GM21825 (cell line): ENCODE data around the gene ANKRD10.
"Not testable (repeated sequence)": the region's sequence is repeated elsewhere in the genome, so short reads cannot be mapped to it uniquely, and the experiment has no call there.

ENCODE experiments used
- ATAC-seq: cut with Tn5 transposase; IDR thresholded peaks from one replicate; pipeline ENCODE4 v1.9.1; 2021; ENCODE audit warnings: mild to moderate bottlenecking, moderate library complexity; ENCODE audit not compliant: unreplicated experiment

ANKRD10 gene

DNA sequence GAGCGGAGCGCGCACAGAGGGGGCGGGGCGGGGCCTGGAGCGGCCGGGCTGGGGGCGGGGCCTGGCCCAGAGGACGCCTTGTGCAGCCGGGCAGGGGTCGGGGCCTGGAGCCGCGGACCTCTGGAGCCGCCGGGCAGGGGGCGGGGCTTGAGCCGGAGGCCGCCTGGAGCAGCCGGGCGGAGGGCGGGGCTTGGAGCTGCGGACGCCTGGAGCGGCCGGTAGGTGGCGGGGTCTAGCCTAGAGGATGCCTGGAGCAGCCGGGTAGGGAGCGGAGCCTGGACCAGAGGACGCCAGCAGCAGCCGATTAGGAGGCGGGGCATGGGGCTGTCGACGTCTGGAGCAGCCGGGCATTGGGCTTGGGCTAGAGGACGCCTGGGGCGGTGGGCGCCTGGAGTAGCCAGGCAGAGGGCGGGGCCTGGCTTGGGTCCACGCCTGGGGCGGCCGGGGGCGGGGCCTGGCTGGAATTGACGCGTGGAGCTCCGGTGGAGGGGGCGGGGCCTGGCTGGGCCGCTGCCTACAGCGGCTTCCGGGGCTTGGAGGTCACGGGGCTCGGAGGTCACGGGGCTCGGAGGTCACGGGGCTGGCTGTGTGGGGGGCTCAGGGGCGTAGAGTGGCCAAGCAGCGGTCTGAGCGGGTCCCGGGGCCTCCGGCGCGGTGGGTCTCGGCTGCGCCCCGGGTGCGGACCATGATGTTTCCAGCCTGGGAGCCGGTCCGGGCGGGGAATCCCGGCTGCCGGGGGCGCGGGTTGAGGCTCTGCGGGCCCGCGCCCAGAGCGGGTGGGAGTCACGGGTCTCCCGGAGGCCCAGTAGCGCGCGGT, at the start of gene ANKRD10:
ANKRD10 (minus strand) TSS at position 13 of the 817 bp plus-strand sequence. CDS start 135 bp downstream, outside the sequence.
- ATAC-seq, result peak; percentile 75

DNA sequence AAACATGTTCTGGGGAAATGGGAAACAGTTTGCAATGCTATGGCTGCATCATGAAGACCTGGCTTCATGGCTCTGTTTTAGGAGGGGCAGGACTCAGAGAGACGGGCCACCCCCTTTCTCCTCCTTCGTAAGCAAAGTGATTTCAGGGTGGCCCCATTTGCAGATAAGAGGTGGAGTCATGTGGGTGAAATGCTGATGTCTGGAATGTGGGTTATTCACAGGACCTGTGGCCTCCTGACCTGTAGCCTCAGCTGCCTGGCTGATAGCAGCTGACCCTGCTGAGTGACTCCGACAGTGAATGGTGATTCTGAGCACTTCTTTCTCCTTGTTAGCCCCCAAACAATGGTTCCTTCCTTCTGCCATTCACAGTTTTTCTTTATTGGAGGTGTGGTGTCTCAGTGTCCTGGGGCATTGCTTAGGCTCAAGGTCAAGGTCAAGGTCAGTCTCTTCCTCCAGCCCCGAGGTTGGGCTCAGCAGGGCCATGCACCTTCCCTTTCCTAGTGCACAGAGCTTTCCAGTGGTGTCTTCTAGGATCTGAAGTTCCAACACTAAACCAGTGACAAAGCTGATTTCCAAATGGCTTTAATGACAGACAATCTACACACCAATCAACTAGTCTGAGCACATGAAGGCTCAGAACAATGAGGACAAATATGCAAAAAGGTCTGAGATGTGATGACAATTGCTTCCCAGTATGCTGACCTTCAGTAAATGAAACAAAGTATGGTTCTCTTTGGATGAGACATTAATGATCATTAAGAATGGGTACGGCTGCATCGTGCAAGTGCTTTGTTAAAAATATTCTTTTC, 49.6 kb upstream of the ANKRD10 start:
- peak; percentile 20 for ATAC-seq

DNA sequence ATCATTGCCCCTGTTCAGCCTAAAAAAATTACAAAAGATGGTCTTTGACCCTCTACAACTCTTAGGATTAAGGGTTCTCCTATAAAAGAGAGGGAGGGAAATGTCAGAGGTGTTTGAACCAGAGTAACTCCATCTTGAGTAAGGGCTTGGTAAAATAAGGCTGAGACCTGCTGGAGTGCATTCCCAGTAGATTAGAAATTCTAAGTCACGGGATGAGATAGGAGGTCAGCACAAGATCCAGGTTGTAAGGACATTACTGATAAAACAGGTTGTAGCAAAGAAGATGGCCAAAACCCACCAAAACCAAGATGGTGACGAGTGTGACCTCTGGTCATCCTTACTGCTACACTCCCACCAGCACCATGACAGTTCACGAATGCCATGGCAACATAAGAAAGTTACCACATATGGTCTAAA, 48.7 kb upstream of the ANKRD10 start:
- no peak for ATAC-seq

DNA sequence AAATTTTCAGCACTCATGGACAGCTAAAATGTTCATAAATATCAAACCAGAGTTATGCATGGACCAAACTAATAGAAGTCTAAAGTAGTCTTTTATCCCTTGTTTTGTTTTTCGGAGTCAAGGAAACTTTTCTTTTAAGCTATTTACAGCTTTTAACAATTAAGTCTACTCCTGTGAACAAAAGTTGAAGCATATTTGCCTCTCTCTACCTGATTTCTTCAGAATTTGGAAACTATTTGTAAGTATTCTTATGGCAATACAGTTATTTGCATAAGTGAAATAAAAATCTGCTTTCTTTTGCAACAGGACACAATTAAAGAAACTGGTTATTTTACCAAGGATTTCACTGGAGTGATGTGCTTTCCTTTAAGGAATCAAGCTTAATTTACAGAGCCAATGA, 47.1 kb upstream of the ANKRD10 start:
- no peak for ATAC-seq

DNA sequence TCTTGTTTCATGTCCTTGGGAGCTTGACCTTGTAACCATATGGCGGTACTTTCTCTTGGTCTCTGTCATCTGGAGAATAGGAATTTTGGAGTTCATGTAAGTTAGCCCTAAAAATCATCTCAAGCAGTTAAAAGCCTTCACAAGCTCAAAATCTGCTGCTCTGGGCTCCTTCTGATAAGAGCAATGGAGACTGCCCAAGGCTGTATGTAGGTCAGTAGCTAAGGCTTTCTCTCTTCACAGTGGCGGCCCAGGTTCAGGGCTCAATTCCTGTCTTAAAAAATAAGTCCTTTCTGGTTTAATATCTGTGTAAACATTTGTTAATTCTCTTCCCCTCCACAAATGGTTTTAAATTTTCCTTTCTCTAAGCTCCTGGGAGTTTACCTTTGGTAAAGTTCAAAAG, 45.3 kb upstream of the ANKRD10 start:
- ATAC-seq, result no peak

DNA sequence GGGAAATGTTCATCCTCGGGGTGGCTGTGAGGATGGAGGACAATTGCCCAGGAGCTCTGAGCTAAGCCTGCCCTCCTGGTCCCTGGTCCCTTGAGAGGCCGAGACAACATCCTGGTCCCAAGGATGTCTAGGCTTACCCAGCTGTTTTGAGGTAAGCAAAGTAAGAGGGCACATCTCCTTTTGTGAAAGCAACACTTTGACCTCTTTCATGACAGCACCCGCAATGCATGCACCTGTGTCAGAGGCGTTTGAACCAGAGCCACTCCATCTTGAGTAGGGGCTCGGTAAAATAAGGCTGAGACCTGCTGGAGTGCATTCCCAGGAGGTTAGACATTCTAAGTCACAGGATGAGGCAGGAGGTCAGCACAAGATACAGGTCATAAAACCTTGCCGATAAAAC, 43.1 kb upstream of the ANKRD10 start:
- ATAC-seq, result no peak

DNA sequence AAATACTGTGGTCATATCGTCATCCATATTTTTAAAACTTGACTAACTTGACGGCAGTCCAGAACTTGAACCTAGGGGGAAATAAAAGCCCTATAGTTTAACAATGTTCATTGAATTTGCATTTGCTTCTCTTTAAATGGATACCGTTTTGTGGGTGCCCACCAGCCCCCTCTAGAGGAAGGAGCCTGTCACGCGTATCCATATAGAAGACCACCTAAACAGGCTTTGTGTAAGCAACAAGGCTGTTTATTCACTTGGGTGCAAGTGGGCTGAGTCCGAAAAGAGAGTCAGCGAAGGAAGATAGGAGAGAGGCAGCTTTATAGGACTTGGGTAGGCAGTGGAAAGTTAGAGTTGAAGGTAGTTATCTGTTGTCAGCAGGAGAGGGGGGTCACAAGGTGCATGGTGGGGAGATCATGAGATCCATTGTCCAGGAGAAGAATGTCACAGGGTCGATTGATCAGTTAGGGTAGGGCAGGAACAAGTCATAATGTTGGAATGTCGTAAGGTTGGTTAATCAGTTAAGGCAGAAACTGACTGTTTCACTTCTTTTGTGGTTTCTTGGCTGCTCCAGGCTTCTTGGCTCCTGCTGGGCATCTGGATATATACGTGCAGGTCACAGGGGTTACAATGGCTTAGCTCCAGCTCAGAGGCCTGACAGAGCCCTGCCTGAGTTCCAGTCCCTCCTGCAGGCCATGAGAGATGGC, 42.5 kb upstream of the ANKRD10 start:
- no peak for ATAC-seq

DNA sequence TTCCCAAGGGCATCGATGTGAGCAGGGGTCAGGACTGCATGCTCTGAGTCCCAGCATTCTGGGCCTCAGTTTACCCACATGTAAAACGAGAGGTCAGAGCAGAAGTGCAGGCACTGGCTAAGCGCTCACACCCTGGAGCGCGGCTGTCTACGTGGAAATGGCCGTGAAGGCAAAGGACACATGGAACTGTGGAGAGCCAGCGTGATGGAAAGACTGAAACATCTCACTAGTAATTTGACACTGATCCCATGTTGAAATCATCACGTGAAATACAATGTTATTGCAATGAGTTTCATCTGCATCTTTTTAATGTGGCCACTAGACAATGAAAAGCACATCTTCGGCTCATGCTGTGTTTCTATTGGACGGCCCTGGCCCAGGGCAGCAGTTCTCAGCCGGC, 41.3 kb upstream of the ANKRD10 start:
- ATAC-seq, result not testable (repeated sequence)

DNA sequence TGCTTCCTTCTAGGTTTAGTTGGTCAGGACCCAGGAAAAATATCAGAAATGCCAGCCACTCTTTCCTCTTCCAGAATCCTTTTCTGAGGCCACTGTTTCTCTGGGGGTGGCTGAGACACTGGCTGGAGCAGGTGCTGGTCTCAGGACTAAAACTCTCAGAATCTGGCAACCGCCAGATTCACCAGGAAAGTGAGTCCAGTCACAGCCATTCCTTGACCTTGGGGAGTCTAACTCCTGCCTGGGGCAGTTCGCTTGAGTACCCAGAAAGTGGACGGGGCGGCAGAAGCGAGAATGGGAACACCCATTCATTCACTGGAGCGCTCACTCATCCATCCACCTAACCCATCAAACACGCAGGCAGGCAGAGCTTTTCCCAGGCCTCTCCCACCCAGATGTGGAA, 40.7 kb upstream of the ANKRD10 start:
- ATAC-seq, result not testable (repeated sequence)

DNA sequence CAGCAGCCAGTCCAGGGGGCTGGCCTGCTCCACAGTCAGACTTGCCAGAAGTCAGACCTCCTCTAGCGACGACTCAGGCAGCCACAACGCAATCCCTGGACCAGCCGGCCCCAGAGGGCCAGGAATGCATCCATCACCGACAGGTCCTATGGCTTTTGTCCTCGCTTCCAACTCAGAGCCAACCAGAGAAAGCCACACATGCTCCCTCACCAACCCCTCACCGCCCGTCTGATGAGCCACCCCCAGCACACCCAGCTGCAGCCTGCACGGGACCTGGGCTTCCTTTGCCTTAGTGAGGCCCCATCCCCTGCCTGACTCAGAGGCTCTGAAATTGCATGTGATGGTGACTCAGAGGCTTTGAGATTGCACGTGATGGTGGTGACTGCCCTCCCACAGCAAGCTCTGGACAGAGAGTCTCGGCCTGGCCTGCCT, 40.2 kb upstream of the ANKRD10 start:
- ATAC-seq, result not testable (repeated sequence)

DNA sequence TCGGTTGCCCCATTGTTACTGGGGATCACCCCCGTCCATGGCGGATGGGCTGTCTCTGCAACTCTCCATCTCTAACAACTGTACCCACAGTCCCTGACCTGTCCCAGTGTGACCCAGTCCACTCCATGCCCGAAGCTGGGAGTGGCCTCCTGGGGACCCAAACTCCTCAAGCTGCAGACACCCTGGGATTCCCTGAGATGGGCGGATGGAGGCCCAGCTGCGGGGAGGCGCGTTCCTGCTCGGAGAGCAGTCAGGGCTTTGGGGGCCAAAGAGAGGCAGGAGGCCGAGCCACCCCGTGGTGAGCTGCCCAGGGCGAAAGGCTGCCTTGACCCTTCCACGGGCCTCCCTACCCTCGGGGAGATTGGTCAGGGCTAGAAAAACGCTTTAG, 39.7 kb upstream of the ANKRD10 start:
- not testable (repeated sequence) for ATAC-seq

DNA sequence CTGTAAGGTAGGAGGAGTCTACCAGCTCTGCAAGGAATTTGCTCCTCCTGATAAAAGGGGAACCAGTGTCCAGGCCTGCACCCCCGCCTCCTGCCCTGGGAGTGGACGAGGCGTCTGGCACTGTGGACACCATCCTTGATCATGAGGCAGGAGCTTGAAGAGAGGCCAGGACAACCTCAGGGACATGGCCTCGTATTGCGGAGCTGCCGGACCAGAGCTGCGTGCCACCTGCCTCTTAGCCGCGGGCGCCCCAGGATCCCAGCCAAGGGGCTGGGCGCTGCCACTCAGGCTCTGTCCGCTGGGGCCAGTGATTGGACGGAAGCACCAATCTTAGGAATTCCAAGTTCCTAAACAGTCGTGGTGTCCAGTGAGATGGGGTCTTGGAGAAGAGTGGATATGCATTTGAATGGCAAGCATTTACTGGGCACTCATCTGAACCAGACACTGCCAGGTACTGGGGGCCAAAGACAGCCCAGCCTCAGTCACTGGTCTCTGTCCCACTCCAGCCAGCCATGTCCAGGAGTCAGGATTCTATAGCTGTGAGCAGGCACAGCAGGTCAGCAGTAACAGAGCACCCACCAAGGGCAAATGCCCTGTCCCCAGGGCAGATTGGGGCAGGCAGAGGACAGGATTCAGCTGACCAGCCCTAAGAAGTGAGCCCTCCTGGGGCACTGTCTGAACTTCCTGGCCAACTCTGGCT, 39.1 kb upstream of the ANKRD10 start:
- ATAC-seq, result no peak

DNA sequence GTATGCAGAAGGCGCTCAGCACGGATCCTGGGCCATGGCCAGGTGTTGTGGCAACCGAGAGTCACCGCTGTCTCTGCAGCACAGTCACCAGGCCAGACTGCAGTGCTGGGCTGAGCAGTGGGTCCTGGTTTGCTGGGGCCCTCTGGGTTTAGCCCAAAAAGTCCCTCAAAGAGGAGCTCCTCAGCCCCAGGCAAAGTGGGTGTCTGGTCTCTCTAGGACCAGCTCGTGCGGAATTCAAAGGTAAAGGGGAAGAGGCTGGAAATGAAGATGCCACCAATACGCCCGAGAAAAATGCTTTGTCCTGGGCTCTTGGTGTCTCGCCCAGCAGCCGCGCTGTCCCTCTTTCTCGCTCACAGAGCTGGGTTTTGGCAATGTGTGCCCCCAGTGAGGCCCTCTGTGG, 38.5 kb upstream of the ANKRD10 start:
- no peak for ATAC-seq

DNA sequence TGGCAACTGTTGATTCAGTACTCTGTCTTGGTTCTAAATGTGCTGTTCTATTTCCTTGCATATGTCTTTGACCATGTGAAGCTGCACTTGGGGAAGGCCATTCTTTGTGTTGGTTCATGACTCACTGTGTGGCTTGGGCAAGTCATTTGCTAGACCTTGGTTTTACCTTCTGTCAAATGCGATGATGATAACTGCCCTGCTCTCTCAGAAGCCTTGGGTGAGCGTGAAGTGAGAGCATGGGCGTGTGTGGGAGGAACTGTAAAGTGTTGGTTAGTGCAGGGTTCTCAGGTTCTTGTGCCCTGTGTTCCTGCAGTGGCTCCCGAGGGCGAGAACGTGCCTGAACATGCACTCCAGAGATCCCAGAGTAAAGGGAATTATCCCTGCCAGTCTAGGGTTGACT, 37.3 kb upstream of the ANKRD10 start:
- not testable (repeated sequence) for ATAC-seq

DNA sequence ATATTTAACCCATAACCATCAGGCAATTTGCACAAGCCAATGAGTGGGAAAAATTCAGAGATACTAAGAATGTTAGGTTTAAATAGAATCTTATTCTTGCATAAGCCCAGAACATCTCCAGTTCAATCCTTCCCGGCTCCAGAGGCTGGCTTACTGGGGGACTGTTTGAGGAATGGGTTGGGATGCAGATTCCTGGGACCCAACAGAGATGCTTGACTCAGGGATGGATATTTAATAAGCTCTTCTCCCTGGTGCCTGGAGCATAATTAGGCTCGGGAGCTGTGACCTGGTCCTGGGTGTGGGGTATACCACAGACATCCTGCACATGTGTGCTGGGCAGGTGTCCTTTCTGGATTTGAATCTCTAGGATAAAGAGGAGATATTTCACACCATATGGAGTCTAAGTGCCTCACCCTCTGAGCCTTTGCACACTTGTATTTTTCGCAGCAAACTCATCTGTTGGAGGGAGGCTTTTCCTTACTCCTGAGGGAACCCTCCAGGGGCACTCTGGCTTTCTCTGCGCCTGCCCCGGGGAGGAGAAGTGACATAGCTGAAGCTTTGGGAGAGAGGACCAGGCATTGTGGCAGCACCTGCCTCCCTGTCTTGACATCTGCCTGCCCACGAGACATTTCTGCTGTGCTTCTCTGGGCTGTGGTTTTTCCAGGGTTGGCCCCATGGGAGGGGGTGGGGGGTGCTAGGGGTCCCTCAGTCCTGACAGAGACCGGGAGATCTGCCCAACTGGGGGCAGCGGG, 36.1 kb upstream of the ANKRD10 start:
- no peak for ATAC-seq

DNA sequence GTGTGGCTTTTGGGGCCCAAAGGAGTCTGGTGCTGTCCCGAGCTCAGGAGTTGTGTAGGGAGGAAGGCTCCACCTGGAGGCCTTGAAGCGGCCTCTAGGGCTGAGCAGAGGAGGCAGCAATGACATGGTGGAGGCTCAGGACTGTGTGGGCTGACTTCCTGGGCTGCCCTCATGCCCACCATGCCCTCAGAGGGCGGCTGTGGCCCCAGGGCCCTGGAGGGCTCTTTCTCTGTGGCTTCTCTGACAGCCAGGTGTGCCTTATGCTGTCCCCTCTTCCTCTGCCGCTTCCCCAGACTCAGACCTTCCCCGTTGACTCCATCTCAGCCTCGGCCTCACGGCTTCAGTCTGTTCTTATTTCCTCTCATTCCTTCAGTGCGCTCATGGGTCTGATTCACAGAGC, 35.5 kb upstream of the ANKRD10 start:
- ATAC-seq, result no peak

DNA sequence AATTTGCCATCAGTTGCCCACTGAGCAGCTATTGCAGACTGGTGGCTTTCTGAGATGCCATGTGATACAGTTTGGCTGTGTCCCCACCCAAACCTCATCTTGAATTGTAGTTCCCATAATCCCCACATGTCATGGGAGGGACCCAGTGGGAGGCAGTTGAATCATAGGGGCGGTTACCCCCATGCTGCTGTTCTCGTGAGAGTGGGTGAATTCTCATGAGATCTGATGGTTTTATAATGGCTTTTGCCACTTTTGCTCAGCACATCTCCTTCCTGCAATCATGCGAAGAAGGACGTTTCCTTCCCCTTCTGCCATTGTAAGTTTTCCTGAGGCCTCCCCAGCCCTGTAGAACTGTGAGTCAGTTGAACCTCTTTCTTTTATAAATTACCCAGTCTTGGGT, 34.8 kb upstream of the ANKRD10 start:
- no peak for ATAC-seq

DNA sequence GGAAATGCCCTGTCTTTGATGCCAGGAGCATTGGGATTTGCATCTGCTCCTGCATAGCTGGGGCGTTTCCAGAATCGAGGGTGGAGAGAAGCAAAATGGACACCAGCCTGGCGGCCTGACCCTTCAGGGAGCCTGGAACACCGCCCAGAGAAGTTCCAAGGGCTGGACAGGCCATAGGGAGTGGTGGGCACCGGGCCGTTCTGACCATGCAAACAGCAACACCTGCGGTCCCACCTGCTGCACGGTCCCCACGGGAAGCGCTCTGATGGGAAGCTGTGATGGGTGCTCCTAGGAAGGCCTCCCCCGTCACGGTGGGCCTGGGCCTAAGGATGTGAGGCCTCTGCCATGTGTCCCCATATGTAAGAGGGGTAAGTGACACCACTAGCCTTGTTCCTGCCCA, 34.2 kb upstream of the ANKRD10 start:
- ATAC-seq, result no peak

DNA sequence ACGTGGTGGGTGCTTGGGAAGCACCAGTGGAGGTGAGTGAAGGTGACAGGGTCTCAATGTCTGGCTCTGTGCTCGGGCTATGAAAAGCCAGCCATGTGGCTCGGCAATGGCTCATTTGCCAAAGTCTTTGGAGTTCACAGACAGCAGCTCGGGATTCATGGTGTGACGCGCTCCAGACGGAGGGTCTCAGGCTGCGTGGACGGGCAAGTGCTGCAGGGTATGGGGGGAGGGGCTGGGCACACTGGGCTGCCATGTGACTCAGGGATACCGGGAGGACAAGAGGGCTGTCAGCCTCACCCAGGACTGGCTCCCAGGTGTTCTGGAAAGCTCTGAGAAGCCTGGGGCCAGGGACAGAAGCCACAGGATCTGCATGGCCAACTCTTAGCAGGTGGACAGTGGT, 32.5 kb upstream of the ANKRD10 start:
- ATAC-seq, result not testable (repeated sequence)

DNA sequence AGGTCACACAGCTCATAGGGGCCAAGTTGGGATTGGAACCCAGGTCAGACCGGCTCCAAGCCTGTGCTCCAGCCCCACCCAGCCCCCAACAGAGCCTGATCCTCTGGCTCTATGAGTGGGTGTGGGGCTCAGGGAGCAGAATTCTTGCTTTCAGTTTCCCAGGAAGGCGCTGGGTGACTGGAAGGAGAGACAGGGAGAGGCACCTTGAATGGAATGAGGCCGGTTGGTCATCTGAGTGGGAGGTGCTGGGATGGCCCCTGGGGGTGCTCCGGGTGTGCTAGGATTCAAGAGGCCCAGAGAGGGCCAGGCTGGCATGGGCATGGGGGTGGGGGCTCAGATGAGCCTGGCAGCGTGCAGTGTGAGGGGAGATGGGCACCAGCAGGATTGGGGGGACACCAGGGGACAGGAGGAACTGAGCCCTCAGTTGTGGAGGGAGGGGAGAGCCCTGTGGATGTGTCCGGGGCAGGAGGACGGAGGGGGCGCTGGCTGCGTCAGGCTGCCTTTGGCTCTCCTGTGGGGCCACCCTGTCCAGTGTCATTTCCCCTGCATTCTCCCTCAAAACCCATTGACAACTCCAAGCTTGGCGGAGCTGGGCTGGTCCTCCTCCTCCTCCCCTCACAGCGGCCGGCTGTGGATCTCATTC, 31.2 kb upstream of the ANKRD10 start:
- ATAC-seq, result no peak
